GM12878 (cell line): ENCODE data around the gene BARD1. TPM values are rescaled to one million over a fixed set of nuclear protein-coding genes. Genes with fewer than 3 reads are reported as not detected.

Experiments
- ATAC-seq: fragments of 200-7000 bp; cut with Tn5 transposase; 3 replicates; pipeline ENCODE4 v1.9.1; 2020; ENCODE audit warnings: mild to moderate bottlenecking, moderate library complexity
- BruUV-seq: library from RNA; stranded (reverse); fragments of 400-500 nt; replicated peaks from 2 replicates; lab custom pipeline; 2021; lab: Mats Ljungman, UMichigan
- CTCF ChIA-PET: fragments of 300-600 bp; sonication (Branson Sonifier 250); formaldehyde crosslinking; extraction: SDS; loops from one replicate; lab custom pipeline; 2021; ENCODE audit warnings: inconsistent platforms; lab: Yijun Ruan, JAX
- POLR2A ChIA-PET: fragments of 350-600 bp; formaldehyde crosslinking; extraction: SDS; loops from one replicate; lab custom pipeline; 2021; ENCODE audit warnings: inconsistent platforms; lab: Charles Lee
- RAD21 ChIA-PET: fragments of 300-600 bp; sonication (Branson Sonifier 250); formaldehyde crosslinking; loops from one replicate; lab custom pipeline; 2023; ENCODE audit warnings: antibody characterized with exemption; ENCODE audit not compliant: unreplicated experiment; lab: Charles Lee
- SMC1A ChIA-PET: fragments of 300-600 bp; sonication (Branson Sonifier 250); formaldehyde crosslinking; loops from one replicate; lab custom pipeline; 2023; ENCODE audit not compliant: unreplicated experiment, uncharacterized antibody; lab: Charles Lee
- DNase-seq: peaks from one replicate; pipeline ENCODE4 v3.0.0-alpha.2; 2011; ENCODE audit warnings: low read depth, low spot score
- FAIRE-seq: peaks from 3 replicates; lab custom pipeline; 2011; peaks lifted over from hg19 to GRCh38; lab: Jason Lieb, UNC
- H2AFZ ChIP-seq: 2 replicates; pipeline ENCODE4 v1.6.0; 2011; ENCODE audit warnings: low read depth, low read length, control low read depth; ENCODE audit not compliant: control insufficient read depth
- H3K27ac ChIP-seq: 2 replicates; pipeline ENCODE4 v1.5.1; 2011; ENCODE audit warnings: control low read depth; ENCODE audit not compliant: control insufficient read depth, insufficient read depth
- H3K27me3 ChIP-seq, 2 experiments: replicated peaks in 1 of 2; 2 replicates each; pipeline versions ENCODE4 v1.6.0 to v1.6.1; 2011; ENCODE audit warnings: low read length in 1 of 2; ENCODE audit not compliant: control insufficient read depth in 2 of 2, insufficient read depth in 2 of 2
- H3K36me3 ChIP-seq, 2 experiments: 2 replicates each; pipeline ENCODE4 v1.5.1; 2011; ENCODE audit warnings: low read length in 1 of 2; ENCODE audit not compliant: control insufficient read depth in 2 of 2, insufficient read depth in 2 of 2
- H3K4me1 ChIP-seq: 2 replicates; pipeline ENCODE4 v1.6.1; 2011; ENCODE audit warnings: mild to moderate bottlenecking, low read length, moderate library complexity, mixed read lengths; ENCODE audit not compliant: control insufficient read depth, insufficient read depth
- H3K4me2 ChIP-seq: 2 replicates; pipeline ENCODE4 v1.6.0; 2011; ENCODE audit warnings: control low read depth; ENCODE audit not compliant: control insufficient read depth, insufficient read depth
- H3K4me3 ChIP-seq: fragments of 200-600 bp; sonication (generic); 2 replicates; pipeline ENCODE4 v1.5.1; 2016
- H3K79me2 ChIP-seq: 2 replicates; pipeline ENCODE4 v1.6.0; 2011; ENCODE audit warnings: low read length; ENCODE audit not compliant: control insufficient read depth, insufficient read depth
- H3K9ac ChIP-seq: 2 replicates; pipeline ENCODE4 v1.8.0; 2011; ENCODE audit warnings: low read length, control low read depth, mixed read lengths; ENCODE audit not compliant: control insufficient read depth, insufficient read depth
- H3K9me3 ChIP-seq: replicated peaks from 3 replicates; pipeline ENCODE4 v1.5.1; 2011; ENCODE audit warnings: mild to moderate bottlenecking, low read length; ENCODE audit not compliant: control insufficient read depth, insufficient read depth
- H4K20me1 ChIP-seq: 2 replicates; pipeline ENCODE4 v1.6.0; 2011; ENCODE audit not compliant: control insufficient read depth, insufficient read depth
- FOXM1 ChIP-seq: IDR thresholded peaks from 2 replicates; pipeline ENCODE4 v1.6.1; 2012; ENCODE audit warnings: low read depth, mild to moderate bottlenecking, inconsistent platforms, low read length, moderate library complexity
- GABPA ChIP-seq: IDR thresholded peaks from 2 replicates; pipeline ENCODE4 v1.6.1; 2014; ENCODE audit warnings: antibody characterized with exemption, low read depth, mild to moderate bottlenecking, inconsistent platforms
- NR2F1 ChIP-seq: fragments of 450-650 bp; conservative IDR thresholded peaks from 2 replicates; pipeline ENCODE4 v1.6.1; 2017; ENCODE audit warnings: mild to moderate bottlenecking
- RELB ChIP-seq: fragments of 450-650 bp; IDR thresholded peaks from 2 replicates; pipeline ENCODE4 v1.6.1; 2017; ENCODE audit warnings: low read depth, mild to moderate bottlenecking, moderate library complexity
- SPI1 ChIP-seq: IDR thresholded peaks from 2 replicates; pipeline ENCODE4 v1.6.1; 2011; ENCODE audit warnings: low read depth, mild to moderate bottlenecking, low read length, moderate library complexity, borderline replicate concordance; ENCODE audit not compliant: insufficient read depth
- TCF3 ChIP-seq: IDR thresholded peaks from 2 replicates; pipeline ENCODE4 v1.6.1; 2012; ENCODE audit warnings: low read depth, mild to moderate bottlenecking, low read length, borderline replicate concordance; ENCODE audit not compliant: insufficient read depth
- YY1 ChIP-seq: IDR thresholded peaks from 2 replicates; pipeline ENCODE4 v1.6.1; 2011; ENCODE audit warnings: low read depth, mild to moderate bottlenecking, low read length
- ZNF622 ChIP-seq: fragments of 450-650 bp; IDR thresholded peaks from 2 replicates; pipeline ENCODE4 v1.6.1; 2017; ENCODE audit warnings: mild to moderate bottlenecking, inconsistent platforms
- WGBS: methylation state at CpG from one replicate; pipeline ENCODE4 v1.1.6; 2016; ENCODE audit warnings: low lambda C conversion rate; ENCODE audit not compliant: insufficient replicate concordance, insufficient coverage; ENCODE audit errors: missing lambda C conversion rate; 5-methylcytosine and 5-hydroxymethylcytosine counted together
- in situ Hi-C: fragments of 300-500 bp; cut with MboI; formaldehyde crosslinking; loops from 9 replicates; pipeline ENCODE4 v1.14.3; 2018; ENCODE audit warnings: mixed read lengths
- intact Hi-C: fragments of 100-400 bp; cut with micrococcal nuclease; formaldehyde crosslinking; loops from one replicate; pipeline ENCODE4 v1.14.2; 2022; ENCODE audit not compliant: unreplicated experiment
- polyA plus RNA-seq, 11 experiments: library from polyadenylated mRNA; depleted of rRNA in 4 of 11; unstranded in 6 of 11; stranded (reverse) in 5 of 11; fragments of >200 nt; fragmentation: Nextera tagmentation in 4 of 11; fragmentation: Illumina TruSeq in 1 of 11; extraction: Ambion mirVana in 4 of 11; extraction: Trizol in 1 of 11; gene quantifications; 1 replicate in 1 of 11; 2 replicates in 10 of 11; pipeline versions ENCODE4 v1.2.1 to v1.2.3, GENCODE V29; 2011 to 2016; ENCODE audit warnings: inconsistent platforms in 2 of 11, missing spikeins in 2 of 11, low read depth in 1 of 11
- total RNA-seq, 4 experiments: library from RNA; depleted of rRNA in 3 of 4; stranded (reverse); fragments of >200 nt in 3 of 4; fragmentation: Illumina TruSeq in 1 of 4; extraction: Trizol in 1 of 4; gene quantifications; 2 replicates each; pipeline versions ENCODE4 v1.2.1 to v1.2.3, GENCODE V29; 2013 to 2021

Gene BARD1
- total and polyA plus RNA-seq, 10 of the 15 experiments (the other 5 are each of a cell fraction or from before 2014, with no cell fraction given) = 15.3 to 45.7 (median 31.6) TPM

GRCh38 chr2:214753455-214753854 lies 56.0 kb downstream of the BARD1 start:
- DNase-seq (no peak), ATAC-seq (no peak; the same call in 2 of the 3 replicates), FAIRE-seq (no peak)
- Histone ChIP-seq H3K27me3 (no peaks in the 10 kb centered on the region), H3K36me3 (peaks cover 5 to 6% of the 10 kb centered on the region in 2 experiments; a peak in 3 of 4 replicates), H3K79me2 (no peaks in the 10 kb centered on the region), H3K9ac (no peak overlapping the region), H3K4me3 (no peak overlapping the region), H3K4me2 (no peak overlapping the region), H3K27ac (no peak overlapping the region), H2AFZ (no peak overlapping the region), H3K9me3 (no peaks in the 10 kb centered on the region; the same call in 1 of the 3 replicates), H4K20me1 (no peaks in the 10 kb centered on the region), H3K4me1 (no peaks in the 10 kb centered on the region)
- ChIA-PET RAD21 (interaction anchor here (1.0 kb wide), 1 partner anchor 56 kb away, joined by 4 read pairs; the partner anchor contains the start of gene BARD1), POLR2A (interaction anchor here (1.2 kb wide), 1 partner anchor 15 kb away, joined by 3 read pairs; no protein-coding TSS in a partner anchor), CTCF (no interaction called here), SMC1A (interaction anchor here (1.0 to 4.5 kb wide), 2 partner anchors 17 to 52 kb away, joined by 4 to 22 read pairs; no protein-coding TSS in a partner anchor)
- intact Hi-C loops = no loop called here
- 40% methylated on average over 2 of the region's 2 CpGs for WGBS
- in situ Hi-C loops = no loop called here
- BruUV-seq = no TSS peak
- TF ChIP-seq FOXM1 = no peak
- TF ChIP-seq YY1 = no peak
- TF ChIP-seq SPI1 = 0 out of 2 replicates have a peak, but pooled peaks have one; percentile 13
- no peak for TF ChIP-seq RELB
- TF ChIP-seq GABPA = no peak
- no peak for TF ChIP-seq TCF3
- TF ChIP-seq NR2F1 = no peak
- no peak for TF ChIP-seq ZNF622
- TF ChIP-seq, all 136 proteins: peak for 1
